Gastroesophageal sphincter (tissue), 4 donors: Measurements from ENCODE around the gene B4GALT2. TPM values are rescaled to one million over a fixed set of nuclear protein-coding genes. Genes with fewer than 3 reads are reported as not detected.

Experiments used
- ATAC-seq: fragments of 150-250 bp; one replicate; pipeline ENCODE4 v1.9.1; 2016; ENCODE audit warnings: mild to moderate bottlenecking, moderate library complexity
- H3K27ac ChIP-seq, 4 donors: fragments of 200-600 bp; sonication (generic) in 3 of 4; 1 replicate in 3 of 4; 2 replicates in 1 of 4; pipeline ENCODE4 v1.5.1; 2016 to 2019
- H3K27me3 ChIP-seq: fragments of 200-600 bp; sonication (generic); one replicate; pipeline ENCODE4 v1.5.1; 2019
- H3K36me3 ChIP-seq, 2 donors: fragments of 200-600 bp; sonication (generic); one replicate each; pipeline ENCODE4 v1.5.1; 2019; ENCODE audit warnings: control low read depth in 1 of 2
- H3K4me1 ChIP-seq, 3 donors: fragments of 200-600 bp; sonication (generic); 1 replicate in 2 of 3; 2 replicates in 1 of 3; pipeline ENCODE4 v1.5.1; 2016 to 2019; ENCODE audit warnings: control low read depth in 2 of 3
- H3K4me3 ChIP-seq, 2 donors: fragments of 200-600 bp; sonication (generic); one replicate each; pipeline ENCODE4 v1.5.1; 2019; ENCODE audit warnings: mild to moderate bottlenecking in 1 of 2, moderate library complexity in 1 of 2
- H3K9me3 ChIP-seq, 3 donors: fragments of 200-600 bp; sonication (generic); one replicate each; pipeline ENCODE4 v1.5.1; 2017 to 2019; ENCODE audit warnings: control low read depth in 2 of 3
- CTCF ChIP-seq, 4 experiments: fragments of 200-600 bp in 2 of 4; fragments of 450-650 bp in 2 of 4; sonication (generic) in 1 of 4; IDR thresholded peaks; one replicate each; pipeline ENCODE4 v1.5.1; 2017 to 2019; ENCODE audit warnings: antibody characterized with exemption in 4 of 4, mild to moderate bottlenecking in 2 of 4, moderate library complexity in 2 of 4
- EP300 ChIP-seq: sonication (generic); formaldehyde crosslinking; IDR thresholded peaks from one replicate; pipeline ENCODE4 v1.6.1; 2017; ENCODE audit warnings: antibody characterized with exemption, mild to moderate bottlenecking
- POLR2A ChIP-seq, 2 donors: fragments of 450-650 bp; IDR thresholded peaks; one replicate each; pipeline ENCODE4 v1.6.1; 2017; ENCODE audit warnings: antibody characterized with exemption in 2 of 2, mild to moderate bottlenecking in 2 of 2, moderate library complexity in 1 of 2
- POLR2AphosphoS5 ChIP-seq: sonication (generic); formaldehyde crosslinking; IDR thresholded peaks from one replicate; pipeline ENCODE4 v1.6.1; 2017; ENCODE audit warnings: antibody characterized with exemption
- WGBS, 2 donors: methylation state at CpG; one replicate each; pipeline ENCODE4 v1.1.5; 2018; ENCODE audit warnings: low coverage in 1 of 2; 5-methylcytosine and 5-hydroxymethylcytosine counted together
- total RNA-seq, 4 donors: library from RNA; depleted of rRNA; stranded (reverse); fragments of >200 nt; gene quantifications; one replicate each; pipeline ENCODE4 v1.1.0, GENCODE V29; 2016

B4GALT2 gene
- total RNA-seq, 4 donors from 2014 or later = 34.4 to 129 (median 37.6) TPM

- TF ChIP-seq CTCF (IDR thresholded peaks at IDR 0.05) = no peak
- TF ChIP-seq EP300 = no peak
- TF ChIP-seq POLR2A (IDR thresholded peaks at IDR 0.05) = no peak
- TF ChIP-seq POLR2AphosphoS5 = no peak
- Histone ChIP-seq H3K4me3 (no peak overlapping the region), H3K9me3 (no peaks in the 10 kb centered on the region), H3K4me1 (peaks cover 0 to 11% (median 0%) of the 10 kb centered on the region in 3 donors), H3K27ac (no peak overlapping the region), H3K27me3 (no peaks in the 10 kb centered on the region), H3K36me3 (peaks cover 0 to 33% of the 10 kb centered on the region in 2 donors)
- no CpG with 5 or more reads among the region's 8 CpGs for whole genome bisulfite sequencing, 2 donors
- no peak for ATAC-seq
Observed at GRCh38 chr1:44000122-44000665, 21.2 kb downstream of the B4GALT2 start.

- no peaks in the 10 kb centered on the region for H3K9me3 ChIP-seq
- peaks cover 0 to 33% of the 10 kb centered on the region in 2 donors for H3K36me3 ChIP-seq
- no peak for ATAC-seq
- H3K27ac ChIP-seq = no peak overlapping the region
- TF ChIP-seq EP300 (no peak), POLR2AphosphoS5 (no peak), CTCF (IDR thresholded peaks at IDR 0.05) (no peak), POLR2A (IDR thresholded peaks at IDR 0.05) (no peak)
- 40 to 80% methylated on average over 1 to 8 of the region's 8 CpGs for WGBS, 2 donors
- H3K4me1 ChIP-seq = peaks cover 0 to 9% (median 4%) of the 10 kb centered on the region in 3 donors
- no peaks in the 10 kb centered on the region for H3K27me3 ChIP-seq
- no peak overlapping the region for H3K4me3 ChIP-seq
Observed at GRCh38 chr1:44002165-44002564, 23.2 kb downstream of the B4GALT2 start.

- TF ChIP-seq POLR2A (IDR thresholded peaks at IDR 0.05) (no peak), CTCF (IDR thresholded peaks at IDR 0.05) (no peak), EP300 (no peak), POLR2AphosphoS5 (no peak)
- H3K36me3 ChIP-seq = peaks cover 0 to 33% of the 10 kb centered on the region in 2 donors
- H3K27ac ChIP-seq = no peak overlapping the region
- peaks cover 0 to 9% (median 4%) of the 10 kb centered on the region in 3 donors for H3K4me1 ChIP-seq
- H3K4me3 ChIP-seq = no peak overlapping the region
- no peaks in the 10 kb centered on the region for H3K9me3 ChIP-seq
- no peaks in the 10 kb centered on the region for H3K27me3 ChIP-seq
- 82 to 83% methylated on average over 2 of the region's 14 CpGs for WGBS, 2 donors
- ATAC-seq = no peak
Observed at GRCh38 chr1:44002606-44003157, 23.7 kb downstream of the B4GALT2 start.

- no peak overlapping the region for H3K4me3 ChIP-seq
- ATAC-seq = no peak
- H3K27ac ChIP-seq = no peak overlapping the region
- H3K27me3 ChIP-seq = no peaks in the 10 kb centered on the region
- peaks cover 0 to 12% of the 10 kb centered on the region in 2 donors for H3K36me3 ChIP-seq
- H3K4me1 ChIP-seq = peaks cover 0 to 15% (median 4%) of the 10 kb centered on the region in 3 donors
- WGBS, 2 donors = 88 to 96% methylated on average over 4 to 5 of the region's 12 CpGs
- no peaks in the 10 kb centered on the region for H3K9me3 ChIP-seq
- no peak for TF ChIP-seq EP300
- TF ChIP-seq POLR2A (IDR thresholded peaks at IDR 0.05) = no peak
- TF ChIP-seq CTCF (IDR thresholded peaks at IDR 0.05) = no peak
- no peak for TF ChIP-seq POLR2AphosphoS5
Observed at GRCh38 chr1:44008259-44008658, 29.2 kb downstream of the B4GALT2 start.

- TF ChIP-seq POLR2A (IDR thresholded peaks at IDR 0.05) (no peak), EP300 (no peak), POLR2AphosphoS5 (no peak), CTCF (IDR thresholded peaks at IDR 0.05) (no peak)
- 80% methylated on average over 2 of the region's 11 CpGs; no CpG with 5 or more reads in 1 of the 2 donors for WGBS, 2 donors
- Histone ChIP-seq H3K9me3 (no peaks in the 10 kb centered on the region), H3K27me3 (no peaks in the 10 kb centered on the region), H3K4me3 (no peak overlapping the region), H3K36me3 (peaks cover 0 to 12% of the 10 kb centered on the region in 2 donors), H3K27ac (no peak overlapping the region), H3K4me1 (peaks cover 0 to 25% (median 4%) of the 10 kb centered on the region in 3 donors)
- ATAC-seq = no peak
Observed at GRCh38 chr1:44010935-44011471, 32.0 kb downstream of the B4GALT2 start.
